HEK293 (cell line): Measurements from ENCODE around the gene ZNF217.
A peak's percentile ranks its signal among the peaks of the same experiment; 100 is the strongest.
"Not testable (repeated sequence)": the region's sequence is repeated elsewhere in the genome, so short reads cannot be mapped to it uniquely, and the experiment has no call there.

Experiments
- CTCF ChIA-PET: fragments of 350-600 bp; formaldehyde crosslinking; extraction: SDS; loops from one replicate; lab custom pipeline; 2021; ENCODE audit warnings: antibody characterized with exemption; lab: Yijun Ruan, JAX
- POLR2A ChIA-PET: fragments of 300-600 bp; formaldehyde crosslinking; extraction: SDS; loops from one replicate; lab custom pipeline; 2020; ENCODE audit warnings: antibody characterized with exemption, inconsistent platforms; lab: Yijun Ruan, JAX
- H3K27ac ChIP-seq: fragments of 200-500 bp; sonication (Bioruptor generic); 2 replicates; pipeline ENCODE4 v1.5.1; 2014; ENCODE audit warnings: low read depth, low read length, control low read depth, inconsistent platforms; ENCODE audit errors: extremely low read depth
- H3K36me3 ChIP-seq, 2 experiments: fragments of 200-500 bp in 1 of 2; sonication (Bioruptor generic) in 1 of 2; 1 replicate in 1 of 2; 2 replicates in 1 of 2; pipeline ENCODE4 v1.5.1; 2014 to 2017; ENCODE audit warnings: inconsistent platforms in 2 of 2, low read length in 2 of 2; ENCODE audit not compliant: control insufficient read depth in 2 of 2, insufficient read depth in 1 of 2
- H3K4me1 ChIP-seq: fragments of 200-500 bp; sonication (Bioruptor generic); 2 replicates; pipeline ENCODE4 v1.5.1; 2014; ENCODE audit warnings: mild to moderate bottlenecking, low read length, inconsistent platforms; ENCODE audit not compliant: control insufficient read depth, insufficient read depth
- H3K4me3 ChIP-seq: 2 replicates; pipeline ENCODE4 v1.5.1; 2011; ENCODE audit warnings: low read depth, mild to moderate bottlenecking, control low read depth, low read length, moderate library complexity
- H3K9me3 ChIP-seq: fragments of 200-500 bp; sonication (Bioruptor generic); 2 replicates; pipeline ENCODE4 v1.5.1; 2014; ENCODE audit warnings: low read depth, low read length, inconsistent platforms; ENCODE audit not compliant: control insufficient read depth, insufficient read depth
- ZFP37 ChIP-seq: fragments of 450-650 bp; formaldehyde crosslinking; IDR thresholded peaks from 2 replicates; pipeline ENCODE4 v1.5.1; 2016; ENCODE audit warnings: missing biosample characterization, missing genetic modification characterization
- ZIC2 ChIP-seq: fragments of 450-650 bp; formaldehyde crosslinking; IDR thresholded peaks from 2 replicates; pipeline ENCODE4 v1.5.1; 2016; ENCODE audit warnings: missing biosample characterization, missing genetic modification characterization
- ZNF2 ChIP-seq: fragments of 450-650 bp; formaldehyde crosslinking; IDR thresholded peaks from 2 replicates; pipeline ENCODE4 v1.5.1; 2016; ENCODE audit warnings: missing biosample characterization, missing genetic modification characterization
- ZNF311 ChIP-seq: fragments of 450-650 bp; formaldehyde crosslinking; IDR thresholded peaks from 2 replicates; pipeline ENCODE4 v1.5.1; 2017; ENCODE audit warnings: missing biosample characterization, missing genetic modification characterization, borderline replicate concordance
- ZNF404 ChIP-seq: fragments of 450-650 bp; formaldehyde crosslinking; IDR thresholded peaks from 2 replicates; pipeline ENCODE4 v1.5.1; 2017; ENCODE audit warnings: missing biosample characterization, missing genetic modification characterization
- ZNF529 ChIP-seq: fragments of 450-650 bp; formaldehyde crosslinking; IDR thresholded peaks from 2 replicates; pipeline ENCODE4 v1.5.1; 2017; ENCODE audit warnings: missing genetic modification characterization, missing biosample characterization; ENCODE audit not compliant: insufficient replicate concordance
- ZNF600 ChIP-seq: fragments of 450-650 bp; formaldehyde crosslinking; IDR thresholded peaks from 2 replicates; pipeline ENCODE4 v1.5.1; 2016; ENCODE audit warnings: missing biosample characterization, missing genetic modification characterization
- ZNF658 ChIP-seq: fragments of 450-650 bp; formaldehyde crosslinking; IDR thresholded peaks from 2 replicates; pipeline ENCODE4; 2016; ENCODE audit warnings: missing biosample characterization, missing genetic modification characterization
- ZNF664 ChIP-seq: fragments of 450-650 bp; formaldehyde crosslinking; IDR thresholded peaks from 2 replicates; pipeline ENCODE4 v1.5.1; 2016; ENCODE audit warnings: missing biosample characterization, missing genetic modification characterization
- ZNF670 ChIP-seq: fragments of 450-650 bp; formaldehyde crosslinking; IDR thresholded peaks from 2 replicates; pipeline ENCODE4 v1.5.1; 2016; ENCODE audit warnings: missing biosample characterization, missing genetic modification characterization, low read depth
- TF ChIP-seq, protein P1 (sequence below): fragments of 450-650 bp; formaldehyde crosslinking; IDR thresholded peaks from 2 replicates; pipeline ENCODE4 v1.5.1; 2017; ENCODE audit warnings: missing biosample characterization, missing genetic modification characterization
- TF ChIP-seq, protein P2 (sequence below): fragments of 450-650 bp; formaldehyde crosslinking; IDR thresholded peaks from 2 replicates; pipeline ENCODE4 v1.5.1; 2016; ENCODE audit warnings: missing biosample characterization, missing genetic modification characterization
- TF ChIP-seq, protein P3 (sequence below): fragments of 450-650 bp; formaldehyde crosslinking; IDR thresholded peaks from 2 replicates; pipeline ENCODE4 v1.5.1; 2016; ENCODE audit warnings: missing biosample characterization, missing genetic modification characterization
- TF ChIP-seq, protein P4 (sequence below): fragments of 450-650 bp; formaldehyde crosslinking; IDR thresholded peaks from 2 replicates; pipeline ENCODE4 v1.5.1; 2016; ENCODE audit warnings: missing biosample characterization, missing genetic modification characterization
- TF ChIP-seq, protein P5 (sequence below): fragments of 450-650 bp; formaldehyde crosslinking; IDR thresholded peaks from 2 replicates; pipeline ENCODE4 v1.5.1; 2016; ENCODE audit warnings: missing biosample characterization, missing genetic modification characterization

Gene ZNF217

DNA sequence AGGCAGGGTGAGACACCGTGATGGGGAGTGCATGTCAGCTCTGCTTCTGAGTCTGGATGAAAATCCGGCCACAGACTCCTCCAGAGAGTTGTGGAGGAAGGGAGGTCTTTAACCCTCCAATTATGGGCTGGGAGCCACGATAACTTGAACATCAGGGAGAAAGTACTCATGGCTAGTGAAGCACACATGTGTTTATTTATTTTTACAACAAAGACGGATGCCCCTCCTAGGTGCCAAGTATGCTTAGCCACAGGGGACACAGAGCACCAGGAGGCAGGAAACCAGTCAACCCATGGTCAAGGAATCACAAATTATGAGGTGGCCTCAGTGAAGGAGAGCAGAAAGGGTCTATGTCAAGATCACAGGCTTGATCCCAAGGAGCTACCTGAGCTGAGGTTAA, 54.1 kb downstream of the ZNF217 start:
- CTCF ChIA-PET = interaction anchor here (0.7 to 2.4 kb wide), 2 partner anchors 8 to 1010 kb away, joined by 3 to 12 read pairs; no protein-coding TSS in a partner anchor
- no peaks in the 10 kb centered on the region for H3K4me1 ChIP-seq
- no peaks in the 10 kb centered on the region for H3K9me3 ChIP-seq
- H3K36me3 ChIP-seq = no peaks in the 10 kb centered on the region
- no peak overlapping the region for H3K4me3 ChIP-seq
- POLR2A ChIA-PET = no interaction called here
- TF ChIP-seq, protein P1, sequence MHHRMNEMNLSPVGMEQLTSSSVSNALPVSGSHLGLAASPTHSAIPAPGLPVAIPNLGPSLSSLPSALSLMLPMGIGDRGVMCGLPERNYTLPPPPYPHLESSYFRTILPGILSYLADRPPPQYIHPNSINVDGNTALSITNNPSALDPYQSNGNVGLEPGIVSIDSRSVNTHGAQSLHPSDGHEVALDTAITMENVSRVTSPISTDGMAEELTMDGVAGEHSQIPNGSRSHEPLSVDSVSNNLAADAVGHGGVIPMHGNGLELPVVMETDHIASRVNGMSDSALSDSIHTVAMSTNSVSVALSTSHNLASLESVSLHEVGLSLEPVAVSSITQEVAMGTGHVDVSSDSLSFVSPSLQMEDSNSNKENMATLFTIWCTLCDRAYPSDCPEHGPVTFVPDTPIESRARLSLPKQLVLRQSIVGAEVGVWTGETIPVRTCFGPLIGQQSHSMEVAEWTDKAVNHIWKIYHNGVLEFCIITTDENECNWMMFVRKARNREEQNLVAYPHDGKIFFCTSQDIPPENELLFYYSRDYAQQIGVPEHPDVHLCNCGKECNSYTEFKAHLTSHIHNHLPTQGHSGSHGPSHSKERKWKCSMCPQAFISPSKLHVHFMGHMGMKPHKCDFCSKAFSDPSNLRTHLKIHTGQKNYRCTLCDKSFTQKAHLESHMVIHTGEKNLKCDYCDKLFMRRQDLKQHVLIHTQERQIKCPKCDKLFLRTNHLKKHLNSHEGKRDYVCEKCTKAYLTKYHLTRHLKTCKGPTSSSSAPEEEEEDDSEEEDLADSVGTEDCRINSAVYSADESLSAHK (tag by site-specific recombination) = no peak
- TF ChIP-seq ZNF658 (tag by site-specific recombination) (no peak), ZIC2 (tag by site-specific recombination) (0 out of 2 replicates have a peak, but pooled peaks have one; percentile 23), ZNF404 (no peak)
- TF ChIP-seq, protein P2, sequence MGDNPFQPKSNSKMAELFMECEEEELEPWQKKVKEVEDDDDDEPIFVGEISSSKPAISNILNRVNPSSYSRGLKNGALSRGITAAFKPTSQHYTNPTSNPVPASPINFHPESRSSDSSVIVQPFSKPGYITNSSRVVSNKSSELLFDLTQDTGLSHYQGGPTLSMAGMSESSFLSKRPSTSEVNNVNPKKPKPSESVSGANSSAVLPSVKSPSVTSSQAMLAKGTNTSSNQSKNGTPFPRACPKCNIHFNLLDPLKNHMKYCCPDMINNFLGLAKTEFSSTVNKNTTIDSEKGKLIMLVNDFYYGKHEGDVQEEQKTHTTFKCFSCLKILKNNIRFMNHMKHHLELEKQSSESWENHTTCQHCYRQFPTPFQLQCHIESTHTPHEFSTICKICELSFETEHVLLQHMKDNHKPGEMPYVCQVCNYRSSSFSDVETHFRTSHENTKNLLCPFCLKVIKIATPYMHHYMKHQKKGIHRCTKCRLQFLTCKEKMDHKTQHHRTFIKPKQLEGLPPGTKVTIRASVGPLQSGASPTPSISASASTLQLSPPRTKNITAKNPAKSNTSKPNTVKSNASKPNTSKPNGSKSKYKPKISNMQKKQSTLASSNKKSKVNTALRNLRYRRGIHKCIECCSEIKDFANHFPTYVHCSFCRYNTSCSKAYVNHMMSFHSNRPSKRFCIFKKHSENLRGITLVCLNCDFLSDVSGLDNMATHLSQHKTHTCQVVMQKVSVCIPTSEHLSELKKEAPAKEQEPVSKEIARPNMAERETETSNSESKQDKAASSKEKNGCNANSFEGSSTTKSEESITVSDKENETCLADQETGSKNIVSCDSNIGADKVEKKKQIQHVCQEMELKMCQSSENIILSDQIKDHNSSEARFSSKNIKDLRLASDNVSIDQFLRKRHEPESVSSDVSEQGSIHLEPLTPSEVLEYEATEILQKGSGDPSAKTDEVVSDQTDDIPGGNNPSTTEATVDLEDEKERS (tag by site-specific recombination) = no peak
- TF ChIP-seq, protein P3, sequence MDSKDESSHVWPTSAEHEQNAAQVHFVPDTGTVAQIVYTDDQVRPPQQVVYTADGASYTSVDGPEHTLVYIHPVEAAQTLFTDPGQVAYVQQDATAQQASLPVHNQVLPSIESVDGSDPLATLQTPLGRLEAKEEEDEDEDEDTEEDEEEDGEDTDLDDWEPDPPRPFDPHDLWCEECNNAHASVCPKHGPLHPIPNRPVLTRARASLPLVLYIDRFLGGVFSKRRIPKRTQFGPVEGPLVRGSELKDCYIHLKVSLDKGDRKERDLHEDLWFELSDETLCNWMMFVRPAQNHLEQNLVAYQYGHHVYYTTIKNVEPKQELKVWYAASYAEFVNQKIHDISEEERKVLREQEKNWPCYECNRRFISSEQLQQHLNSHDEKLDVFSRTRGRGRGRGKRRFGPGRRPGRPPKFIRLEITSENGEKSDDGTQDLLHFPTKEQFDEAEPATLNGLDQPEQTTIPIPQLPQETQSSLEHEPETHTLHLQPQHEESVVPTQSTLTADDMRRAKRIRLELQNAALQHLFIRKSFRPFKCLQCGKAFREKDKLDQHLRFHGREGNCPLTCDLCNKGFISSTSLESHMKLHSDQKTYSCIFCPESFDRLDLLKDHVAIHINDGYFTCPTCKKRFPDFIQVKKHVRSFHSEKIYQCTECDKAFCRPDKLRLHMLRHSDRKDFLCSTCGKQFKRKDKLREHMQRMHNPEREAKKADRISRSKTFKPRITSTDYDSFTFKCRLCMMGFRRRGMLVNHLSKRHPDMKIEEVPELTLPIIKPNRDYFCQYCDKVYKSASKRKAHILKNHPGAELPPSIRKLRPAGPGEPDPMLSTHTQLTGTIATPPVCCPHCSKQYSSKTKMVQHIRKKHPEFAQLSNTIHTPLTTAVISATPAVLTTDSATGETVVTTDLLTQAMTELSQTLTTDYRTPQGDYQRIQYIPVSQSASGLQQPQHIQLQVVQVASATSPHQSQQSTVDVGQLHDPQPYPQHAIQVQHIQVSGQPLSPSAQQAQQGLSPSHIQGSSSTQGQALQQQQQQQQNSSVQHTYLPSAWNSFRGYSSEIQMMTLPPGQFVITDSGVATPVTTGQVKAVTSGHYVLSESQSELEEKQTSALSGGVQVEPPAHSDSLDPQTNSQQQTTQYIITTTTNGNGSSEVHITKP (tag by site-specific recombination) = no peak
- H3K27ac ChIP-seq = no peak overlapping the region

DNA sequence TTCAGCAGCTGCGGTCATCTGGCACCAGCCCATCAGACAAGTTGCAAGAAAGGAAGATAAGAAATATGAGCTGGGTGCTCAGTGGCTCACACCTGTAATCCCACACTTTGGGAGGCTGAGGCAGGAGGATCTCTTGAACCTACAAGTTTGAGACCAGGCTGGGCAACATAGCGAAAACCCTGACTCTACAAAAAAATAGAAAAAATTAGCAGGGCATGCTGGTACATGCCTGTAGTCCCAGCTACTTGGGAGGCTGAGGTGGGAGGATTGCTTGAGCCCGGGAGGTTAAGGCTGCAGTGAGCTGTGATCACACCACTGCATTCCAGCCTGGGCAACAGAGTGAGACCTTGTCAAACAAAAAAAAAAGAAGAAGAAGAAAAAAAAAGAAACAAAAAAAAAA, 57.3 kb downstream of the ZNF217 start:
- H3K4me3 ChIP-seq, H3K36me3 ChIP-seq, H3K4me1 ChIP-seq, CTCF ChIA-PET, H3K27ac ChIP-seq, POLR2A ChIA-PET, H3K9me3 ChIP-seq: not testable (repeated sequence)
- TF ChIP-seq, protein P4, sequence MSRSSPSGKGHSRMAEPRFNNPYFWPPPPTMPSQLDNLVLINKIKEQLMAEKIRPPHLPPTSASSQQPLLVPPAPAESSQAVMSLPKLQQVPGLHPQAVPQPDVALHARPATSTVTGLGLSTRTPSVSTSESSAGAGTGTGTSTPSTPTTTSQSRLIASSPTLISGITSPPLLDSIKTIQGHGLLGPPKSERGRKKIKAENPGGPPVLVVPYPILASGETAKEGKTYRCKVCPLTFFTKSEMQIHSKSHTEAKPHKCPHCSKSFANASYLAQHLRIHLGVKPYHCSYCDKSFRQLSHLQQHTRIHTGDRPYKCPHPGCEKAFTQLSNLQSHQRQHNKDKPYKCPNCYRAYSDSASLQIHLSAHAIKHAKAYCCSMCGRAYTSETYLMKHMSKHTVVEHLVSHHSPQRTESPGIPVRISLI (tag by site-specific recombination) = 0 out of 2 replicates have a peak, but pooled peaks have one; percentile 29

DNA sequence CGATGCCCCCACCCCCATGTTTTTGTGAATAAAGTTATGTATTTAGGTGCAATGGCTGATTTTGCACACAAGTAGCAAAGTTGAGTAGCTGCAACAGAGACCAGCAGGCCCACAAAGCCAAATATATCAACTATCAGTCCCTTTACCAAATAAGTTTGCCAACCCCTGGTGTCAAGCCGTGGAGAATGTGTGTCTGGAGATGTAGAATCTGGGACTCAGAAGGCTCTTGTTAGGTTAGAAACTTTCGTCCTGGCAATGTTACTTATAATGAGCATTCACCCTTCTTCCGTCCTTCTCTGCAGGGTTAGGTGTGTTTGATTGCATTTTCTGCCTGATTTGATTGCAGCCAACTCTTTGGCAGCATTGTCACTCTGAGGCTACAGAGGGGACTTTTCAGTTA, 57.8 kb downstream of the ZNF217 start:
- no peaks in the 10 kb centered on the region for H3K36me3 ChIP-seq
- ChIA-PET POLR2A (no interaction called here), CTCF (no interaction called here)
- H3K4me3 ChIP-seq = no peak overlapping the region
- no peaks in the 10 kb centered on the region for H3K4me1 ChIP-seq
- H3K27ac ChIP-seq = no peak overlapping the region
- no peaks in the 10 kb centered on the region for H3K9me3 ChIP-seq
- TF ChIP-seq, protein P5, sequence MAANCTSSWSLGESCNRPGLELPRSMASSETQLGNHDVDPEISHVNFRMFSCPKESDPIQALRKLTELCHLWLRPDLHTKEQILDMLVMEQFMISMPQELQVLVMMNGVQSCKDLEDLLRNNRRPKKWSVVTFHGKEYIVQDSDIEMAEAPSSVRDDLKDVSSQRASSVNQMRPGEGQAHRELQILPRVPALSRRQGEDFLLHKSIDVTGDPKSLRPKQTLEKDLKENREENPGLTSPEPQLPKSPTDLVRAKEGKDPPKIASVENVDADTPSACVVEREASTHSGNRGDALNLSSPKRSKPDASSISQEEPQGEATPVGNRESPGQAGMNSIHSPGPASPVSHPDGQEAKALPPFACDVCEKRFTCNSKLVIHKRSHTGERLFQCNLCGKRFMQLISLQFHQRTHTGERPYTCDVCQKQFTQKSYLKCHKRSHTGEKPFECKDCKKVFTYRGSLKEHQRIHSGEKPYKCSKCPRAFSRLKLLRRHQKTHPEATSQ = no peak
- TF ChIP-seq, protein P3 (tag by site-specific recombination) = no peak
- TF ChIP-seq ZNF311 (no peak), ZNF529 (tag by site-specific recombination) (no peak), ZNF600 (tag by site-specific recombination) (no peak), ZNF2 (tag by site-specific recombination) (no peak), ZNF670 (tag by site-specific recombination) (no peak), ZNF664 (tag by site-specific recombination) (no peak), ZFP37 (tag by site-specific recombination) (no peak)
